Dermis microvascular lymphatic vessel endothelial cell (primary cell): ENCODE data around the gene UBE2S. TPM values are rescaled to one million over a fixed set of nuclear protein-coding genes. Genes with fewer than 3 reads are reported as not detected.

Source experiments
- total RNA-seq: library from RNA; depleted of rRNA; stranded (reverse); fragments of >200 nt; gene quantifications from 2 replicates; pipeline ENCODE4 v1.2.1, GENCODE V29; 2014

UBE2S gene
- total RNA-seq, 1 donor from 2014 or later: 40.6 TPM

Other genes with a start within 250 kb of the UBE2S start
- gene DNAAF3, start 241.2 kb downstream of the UBE2S start, total RNA-seq: 0.26 and 0.38 TPM in 2 replicates
- under 0.01 TPM in 1 of 2 replicates, not detected in the other for gene SYT5, start 227.5 kb downstream of the UBE2S start, total RNA-seq
- 0.13 TPM in 2 replicates for gene PTPRH, start 198.3 kb downstream of the UBE2S start, total RNA-seq
- gene TMEM86B, start 179.0 kb downstream of the UBE2S start, total RNA-seq: 0.26 and 0.89 TPM in 2 replicates
- gene PPP6R1, start 148.8 kb downstream of the UBE2S start, total RNA-seq: 19.9 and 34.9 TPM in 2 replicates
- gene HSPBP1, start 127.7 kb downstream of the UBE2S start, total RNA-seq: 19.9 and 26.8 TPM in 2 replicates
- 0.39 and 1.3 TPM in 2 replicates for gene BRSK1, start 123.8 kb downstream of the UBE2S start, total RNA-seq
- not detected in 2 replicates for gene TMEM150B, start 82.4 kb downstream of the UBE2S start, total RNA-seq
- 3.2 and 4.6 TPM in 2 replicates for gene KMT5C, start 67.9 kb downstream of the UBE2S start, total RNA-seq
- not detected in 2 replicates for gene COX6B2, start 53.1 kb downstream of the UBE2S start, total RNA-seq
- not detected in 2 replicates for gene GARIN5B, start 44.5 kb downstream of the UBE2S start, total RNA-seq
- under 0.01 and 0.13 TPM in 2 replicates for gene IL11, start 37.3 kb downstream of the UBE2S start, total RNA-seq
- not detected in 2 replicates for gene TMEM190, start 31.0 kb downstream of the UBE2S start, total RNA-seq
- 0.26 and 0.63 TPM in 2 replicates for gene TMEM238, start 23.5 kb downstream of the UBE2S start, total RNA-seq
- gene RPL28, start 21.9 kb downstream of the UBE2S start, total RNA-seq: 126 and 262 TPM in 2 replicates
- not detected in 2 replicates for gene SHISA7, start 35.5 kb upstream of the UBE2S start, total RNA-seq
- 61.0 and 75.9 TPM in 2 replicates for gene ISOC2, start 53.9 kb upstream of the UBE2S start, total RNA-seq
- not detected in 2 replicates for gene C19orf85, start 57.0 kb upstream of the UBE2S start, total RNA-seq
- 0.77 and 2.1 TPM in 2 replicates for gene ZNF628, start 68.8 kb upstream of the UBE2S start, total RNA-seq
- 8.9 and 9.1 TPM in 2 replicates for gene NAT14, start 77.4 kb upstream of the UBE2S start, total RNA-seq
- gene SSC5D, start 80.6 kb upstream of the UBE2S start, total RNA-seq: under 0.01 and 0.13 TPM in 2 replicates
- gene SBK2, start 129.3 kb upstream of the UBE2S start, total RNA-seq: not detected in 2 replicates
- 0.13 and 0.26 TPM in 2 replicates for gene SBK3, start 137.8 kb upstream of the UBE2S start, total RNA-seq
- gene ZNF579, start 173.1 kb upstream of the UBE2S start, total RNA-seq: 1.9 and 3.5 TPM in 2 replicates
- 2.6 and 3.3 TPM in 2 replicates for gene FIZ1, start 191.7 kb upstream of the UBE2S start, total RNA-seq
- 6.9 and 11.9 TPM in 2 replicates for gene ZNF524, start 192.5 kb upstream of the UBE2S start, total RNA-seq
- gene ZNF865, start 197.9 kb upstream of the UBE2S start, total RNA-seq: 0.39 and 1.5 TPM in 2 replicates
- 3.3 and 4.9 TPM in 2 replicates for gene ZNF784, start 216.8 kb upstream of the UBE2S start, total RNA-seq
- gene ZNF580, start 233.2 kb upstream of the UBE2S start, total RNA-seq: 1.0 and 3.0 TPM in 2 replicates
- gene ZNF581, start 235.9 kb upstream of the UBE2S start, total RNA-seq: 20.0 and 25.8 TPM in 2 replicates
- 4.6 and 9.5 TPM in 2 replicates for gene CCDC106, start 240.4 kb upstream of the UBE2S start, total RNA-seq
- gene U2AF2, start 247.2 kb upstream of the UBE2S start, total RNA-seq: 84.0 and 95.8 TPM in 2 replicates